Measurements from ENCODE around the gene EIF1AD. TPM values are rescaled to one million over a fixed set of nuclear protein-coding genes. Genes with fewer than 3 reads are reported as not detected.
A peak's percentile ranks its signal among the peaks of the same experiment; 100 is the strongest.

EIF1AD gene
- total and polyA plus RNA-seq, 9 of the 15 experiments (the other 6 are each of a cell fraction or from before 2014, with no cell fraction given), result 50.1 to 98.8 (median 58.7) TPM

- ATAC-seq (no peak), DNase-seq (ENCODE audit: extremely low read depth in 1 of 4, low spot score in 3 of 4) (no peak), FAIRE-seq (no peak)
- POLR2A ChIA-PET, result interaction anchor here (0.5 to 1.0 kb wide), 4 partner anchors 77 to 133 kb away, joined by 3 to 4 read pairs (median 3); no protein-coding TSS in a partner anchor
- H3K4me1 ChIP-seq (replicated peaks in 1 of 2; ENCODE audit: control insufficient read depth in 2 of 2, insufficient read depth in 2 of 2, low read length in 2 of 2), result peaks cover 0 to 26% of the 10 kb centered on the region in 2 experiments; a peak in 2 of 5 replicates
- in situ Hi-C loops (cut with MboI), result no loop called here
- CTCF ChIA-PET (ENCODE audit: low intra/inter-chr PET ratio), result no interaction called here
- H3K79me2 ChIP-seq (ENCODE audit: control insufficient read depth, insufficient read depth, low read length), result no peaks in the 10 kb centered on the region
- H4K20me1 ChIP-seq (replicated peaks; ENCODE audit: control insufficient read depth, insufficient read depth, low read length), result no peaks in the 10 kb centered on the region
- H3K9me3 ChIP-seq (replicated peaks; ENCODE audit: control insufficient read depth, insufficient read depth, low read depth, low read length), result no peaks in the 10 kb centered on the region
- WGBS (ENCODE audit: insufficient coverage, low coverage, missing lambda C conversion rate), result 93% methylated on average over 23 of the region's 34 CpGs
- H3K27me3 ChIP-seq (ENCODE audit: control insufficient read depth in 2 of 2, insufficient read depth in 2 of 2, low read length in 2 of 2), result no peaks in the 10 kb centered on the region
- peaks cover 41% of the 10 kb centered on the region; the same call in 2 of the 3 replicates for H3K36me3 ChIP-seq (ENCODE audit: control insufficient read depth, insufficient read depth, low read length)
- no peak overlapping the region for H3K27ac ChIP-seq (ENCODE audit: extremely low read depth, low read depth, low read length)
- no peak overlapping the region for H3K4me3 ChIP-seq
- 0 out of 4 replicates have a peak overlapping the region, but pooled peaks of 1 of the 2 experiments have one; percentile 32 for H3K9ac ChIP-seq (ENCODE audit: insufficient read depth in 1 of 2, low read depth in 2 of 2, low read length in 2 of 2)
- intact Hi-C loops (cut with micrococcal nuclease), result no loop called here
- H3K9me1 ChIP-seq (ENCODE audit: control insufficient read depth, insufficient read depth, low read length), result no peaks in the 10 kb centered on the region
- H3K4me2 ChIP-seq (ENCODE audit: insufficient read depth, low read length), result no peak overlapping the region
- no peak overlapping the region for H2AFZ ChIP-seq (ENCODE audit: low read depth, low read length)
- no TSS peak for BruUV-seq (replicated peaks)
- TF ChIP-seq POLR2AphosphoS5 (IDR thresholded peaks at IDR 0.05; ENCODE audit: control insufficient read depth, insufficient read depth, low read depth, low read length) (0 out of 2 replicates have a peak, but pooled peaks have one; percentile 7), RNF219 (CRISPR knock-in tag; IDR thresholded peaks at IDR 0.05) (no peak), HNRNPH1 (optimal IDR thresholded peaks at IDR 0.05; ENCODE audit: low read depth, low read length) (no peak), RBFOX2 (IDR thresholded peaks at IDR 0.05; ENCODE audit: low read depth, low read length) (peak; percentile 50), POLR2G (IDR thresholded peaks at IDR 0.05; ENCODE audit: low read depth, low read length) (peak; percentile 39; the same call in 1 of the 2 replicates), SETDB1 (IDR thresholded peaks at IDR 0.05; ENCODE audit: low read length) (no peak), TFAM (CRISPR knock-in tag; conservative IDR thresholded peaks at IDR 0.05) (no peak), ILF3 (IDR thresholded peaks at IDR 0.05; ENCODE audit: borderline replicate concordance) (no peak), CBFA2T3 (IDR thresholded peaks at IDR 0.05) (no peak)
Observed at GRCh38 chr11:65978391-65979238, 23.3 kb downstream of the EIF1AD start.

All from K562 (cell line).